IMR-90 (cell line): ENCODE results near the gene TMPRSS13. TPM values are rescaled to one million over a fixed set of nuclear protein-coding genes. Genes with fewer than 3 reads are reported as not detected.

Experiments
- ATAC-seq: fragments of 200-7000 bp; cut with Tn5 transposase; 2 replicates; pipeline ENCODE4 v1.9.1; 2020; ENCODE audit warnings: low read depth, mild to moderate bottlenecking, moderate library complexity
- BruUV-seq: library from RNA; stranded (reverse); fragments of 400-500 nt; replicated peaks from 2 replicates; lab custom pipeline; 2021; lab: Mats Ljungman, UMichigan
- CTCF ChIA-PET: fragments of 300-600 bp; formaldehyde crosslinking; extraction: SDS; loops from one replicate; lab custom pipeline; 2021; ENCODE audit warnings: antibody characterized with exemption; lab: Yijun Ruan, JAX
- POLR2A ChIA-PET: fragments of 300-600 bp; sonication (Branson Sonifier 250); formaldehyde crosslinking; loops from one replicate; lab custom pipeline; 2022; ENCODE audit warnings: antibody characterized with exemption; ENCODE audit not compliant: unreplicated experiment; lab: Charles Lee
- DNase-seq: peaks from one replicate; pipeline ENCODE4 v3.0.0; 2013
- H2AFZ ChIP-seq: replicated peaks from 2 replicates; pipeline ENCODE3; 2013; ENCODE audit warnings: low read length, mild to moderate bottlenecking; ENCODE audit not compliant: poor library complexity
- H2AK5ac ChIP-seq: 2 replicates; pipeline ENCODE4 v1.6.1; 2013; ENCODE audit warnings: low read depth, low read length, inconsistent platforms
- H2AK9ac ChIP-seq: replicated peaks from 2 replicates; pipeline ENCODE3; 2013; ENCODE audit warnings: mild to moderate bottlenecking, low read depth, low read length, moderate library complexity; ENCODE audit not compliant: poor library complexity
- H2BK120ac ChIP-seq: 2 replicates; pipeline ENCODE4 v1.6.1; 2013; ENCODE audit warnings: low read depth, low read length, inconsistent platforms
- H2BK15ac ChIP-seq: 3 replicates; pipeline ENCODE4 v1.6.1; 2013; ENCODE audit warnings: low read depth, low read length, inconsistent platforms
- H2BK20ac ChIP-seq: 2 replicates; pipeline ENCODE4 v1.6.1; 2013; ENCODE audit warnings: low read depth, mild to moderate bottlenecking, inconsistent platforms, low read length, moderate library complexity
- H2BK5ac ChIP-seq: 2 replicates; pipeline ENCODE4 v1.6.1; 2013; ENCODE audit warnings: mild to moderate bottlenecking, low read depth, low read length, inconsistent platforms; ENCODE audit not compliant: poor library complexity, severe bottlenecking
- H3K14ac ChIP-seq: replicated peaks from 2 replicates; pipeline ENCODE4 v1.6.1; 2013; ENCODE audit warnings: low read depth, low read length, inconsistent platforms
- H3K18ac ChIP-seq: 2 replicates; pipeline ENCODE4 v1.6.1; 2013; ENCODE audit warnings: low read depth, low read length, control low read depth
- H3K23ac ChIP-seq: 2 replicates; pipeline ENCODE4 v1.6.1; 2013; ENCODE audit warnings: low read depth, low read length, inconsistent platforms
- H3K27ac ChIP-seq: 2 replicates; pipeline ENCODE4 v1.5.1; 2013; ENCODE audit warnings: mild to moderate bottlenecking, control low read depth, low read length; ENCODE audit not compliant: insufficient read depth
- H3K27me3 ChIP-seq: 2 replicates; pipeline ENCODE4 v1.6.1; 2013; ENCODE audit warnings: low read length; ENCODE audit not compliant: control insufficient read depth, insufficient read depth
- H3K36me3 ChIP-seq: 2 replicates; pipeline ENCODE4 v1.6.1; 2013; ENCODE audit warnings: low read length, mixed read lengths; ENCODE audit not compliant: control insufficient read depth, insufficient read depth
- H3K4ac ChIP-seq: 2 replicates; pipeline ENCODE4 v1.6.1; 2013; ENCODE audit warnings: low read depth, low read length, inconsistent platforms
- H3K4me1 ChIP-seq: 2 replicates; pipeline ENCODE4 v1.6.1; 2013; ENCODE audit warnings: low read length, mixed read lengths; ENCODE audit not compliant: control insufficient read depth, insufficient read depth
- H3K4me2 ChIP-seq: 2 replicates; pipeline ENCODE4 v1.6.1; 2013; ENCODE audit warnings: low read depth, mild to moderate bottlenecking, control low read depth, low read length, moderate library complexity
- H3K4me3 ChIP-seq: 2 replicates; pipeline ENCODE4 v1.5.1; 2013; ENCODE audit warnings: low read depth, mild to moderate bottlenecking, control low read depth, low read length, moderate library complexity; ENCODE audit not compliant: insufficient read depth
- H3K56ac ChIP-seq: 2 replicates; pipeline ENCODE4 v1.6.1; 2013; ENCODE audit warnings: low read length, inconsistent platforms; ENCODE audit not compliant: insufficient read depth; ENCODE audit errors: extremely low read depth
- H3K79me1 ChIP-seq, 2 experiments: 2 replicates each; pipeline ENCODE4 v1.6.1; 2013; ENCODE audit warnings: low read length in 2 of 2, inconsistent platforms in 1 of 2, low read depth in 1 of 2
- H3K9ac ChIP-seq: 2 replicates; pipeline ENCODE4 v1.6.1; 2013; ENCODE audit warnings: low read depth, low read length, control low read depth
- H3K9me1 ChIP-seq: 2 replicates; pipeline ENCODE4 v1.6.1; 2013; ENCODE audit warnings: low read length, inconsistent platforms; ENCODE audit not compliant: insufficient read depth
- H3K9me3 ChIP-seq: 2 replicates; pipeline ENCODE4 v1.6.1; 2013; ENCODE audit warnings: low read length; ENCODE audit not compliant: control insufficient read depth, insufficient read depth
- H4K20me1 ChIP-seq: 2 replicates; pipeline ENCODE4 v1.6.1; 2013; ENCODE audit warnings: low read length, inconsistent platforms; ENCODE audit not compliant: insufficient read depth
- H4K5ac ChIP-seq: 2 replicates; pipeline ENCODE4 v1.6.1; 2013; ENCODE audit warnings: mild to moderate bottlenecking, low read depth, low read length, control low read depth
- H4K8ac ChIP-seq, 2 experiments: 2 replicates each; pipeline ENCODE4 v1.6.1; 2013; ENCODE audit warnings: low read depth in 2 of 2, low read length in 2 of 2, control low read depth in 1 of 2, inconsistent platforms in 1 of 2
- H4K91ac ChIP-seq: 2 replicates; pipeline ENCODE4 v1.6.1; 2013; ENCODE audit warnings: low read depth, low read length, inconsistent platforms; ENCODE audit not compliant: insufficient read depth
- BHLHE40 ChIP-seq: fragments of 150-350 bp; IDR thresholded peaks from 2 replicates; pipeline ENCODE4 v1.6.1; 2016; ENCODE audit warnings: mild to moderate bottlenecking, low read depth, low read length
- CTCF ChIP-seq: conservative IDR thresholded peaks from 2 replicates; pipeline ENCODE4 v1.5.1; 2012; ENCODE audit warnings: mild to moderate bottlenecking, low read depth, low read length, improper control_type of control experiment
- ELK1 ChIP-seq: fragments of 150-350 bp; IDR thresholded peaks from 2 replicates; pipeline ENCODE4 v1.6.1; 2016; ENCODE audit warnings: low read depth, mild to moderate bottlenecking, low read length, moderate library complexity, borderline replicate concordance
- MAFK ChIP-seq: IDR thresholded peaks from 2 replicates; pipeline ENCODE4 v1.6.1; 2012; ENCODE audit warnings: low read depth, low read length, improper control_type of control experiment
- MAZ ChIP-seq: IDR thresholded peaks from 2 replicates; pipeline ENCODE4 v1.6.1; 2012; ENCODE audit warnings: low read depth, mild to moderate bottlenecking, low read length, improper control_type of control experiment, moderate library complexity, borderline replicate concordance
- MXI1 ChIP-seq: IDR thresholded peaks from 2 replicates; pipeline ENCODE4 v1.6.1; 2012; ENCODE audit warnings: low read depth, mild to moderate bottlenecking, low read length, moderate library complexity, borderline replicate concordance
- NFE2L2 ChIP-seq: fragments of 150-350 bp; IDR thresholded peaks from 2 replicates; pipeline ENCODE4 v1.6.1; 2016; ENCODE audit warnings: low read depth, mild to moderate bottlenecking, low read length
- POLR2A ChIP-seq: IDR thresholded peaks from 2 replicates; pipeline ENCODE4 v1.6.1; 2012; ENCODE audit warnings: mild to moderate bottlenecking, low read depth, low read length
- RAD21 ChIP-seq: IDR thresholded peaks from 2 replicates; pipeline ENCODE4 v1.6.1; 2012; ENCODE audit warnings: low read length, improper control_type of control experiment
- RCOR1 ChIP-seq: IDR thresholded peaks from 2 replicates; pipeline ENCODE4 v1.6.1; 2012; ENCODE audit warnings: mild to moderate bottlenecking, low read length, improper control_type of control experiment; ENCODE audit not compliant: insufficient replicate concordance
- RFX5 ChIP-seq: IDR thresholded peaks from 2 replicates; pipeline ENCODE4 v1.8.0; 2012; ENCODE audit warnings: low read depth, mild to moderate bottlenecking, low read length, moderate library complexity
- USF2 ChIP-seq: fragments of 150-350 bp; IDR thresholded peaks from 2 replicates; pipeline ENCODE4 v1.6.1; 2017; ENCODE audit warnings: mild to moderate bottlenecking, antibody characterized with exemption, low read length, low read depth
- WGBS, 2 experiments: methylation state at CpG; one replicate each; pipeline versions ENCODE4 v1.1.5 to v1.1.7; 2013; ENCODE audit warnings: missing lambda C conversion rate in 2 of 2; ENCODE audit not compliant: insufficient read length in 1 of 2; ENCODE audit errors: extremely low coverage in 2 of 2; 5-methylcytosine and 5-hydroxymethylcytosine counted together
- dilution Hi-C: fragments of 300-500 bp; cut with HindIII; formaldehyde crosslinking; loops from one replicate; pipeline ENCODE4 v1.14.3; 2018; ENCODE audit warnings: low sequenced_read_pairs; ENCODE audit not compliant: unreplicated experiment
- in situ Hi-C: fragments of 300-500 bp; cut with MboI; formaldehyde crosslinking; loops from 3 replicates; pipeline ENCODE4 v1.14.3; 2019; ENCODE audit warnings: low sequenced_read_pairs, inconsistent platforms, mixed read lengths
- intact Hi-C: fragments of 100-400 bp; cut with micrococcal nuclease; formaldehyde crosslinking; loops from 2 replicates; pipeline ENCODE4 v1.10.0; 2022
- polyA plus RNA-seq, 3 experiments: library from polyadenylated mRNA; depleted of rRNA; stranded (reverse); fragments of >200 nt; gene quantifications; 2 replicates each; pipeline ENCODE4 v1.2.3, GENCODE V29; 2012; ENCODE audit warnings: low replicate concordance in 1 of 3
- total RNA-seq: library from RNA; depleted of rRNA; stranded (reverse); fragments of >200 nt; gene quantifications from 2 replicates; pipeline ENCODE4 v1.2.3, GENCODE V29; 2012

The TMPRSS13 gene
- total and polyA plus RNA-seq, 2 of the 4 experiments (the other 2 are of a cell fraction), result not detected

GRCh38 chr11:117917591-117918151, 11.5 kb downstream of the TMPRSS13 start:
- peaks cover 5% of the 10 kb centered on the region; the same call in 1 of the 2 replicates for H3K27me3 ChIP-seq
- no peak overlapping the region for H3K56ac ChIP-seq
- H3K36me3 ChIP-seq, result no peaks in the 10 kb centered on the region
- in situ Hi-C loops (no loop called here), intact Hi-C loops (no loop called here), dilution Hi-C loops (no loop called here)
- no peak overlapping the region for H3K27ac ChIP-seq
- no CpG with 5 or more reads among the region's 5 CpGs for WGBS, 2 experiments
- no peaks in the 10 kb centered on the region for H3K9me3 ChIP-seq
- H4K5ac ChIP-seq, result no peak overlapping the region
- POLR2A ChIA-PET, result no interaction called here
- TF ChIP-seq RAD21, result no peak
- no peak for TF ChIP-seq MAFK
- no peak for TF ChIP-seq POLR2A
- TF ChIP-seq USF2, result no peak
- no peak for TF ChIP-seq MAZ
- TF ChIP-seq RFX5, result no peak
- TF ChIP-seq CTCF, result no peak
- TF ChIP-seq RCOR1, result no peak
- no peak for TF ChIP-seq BHLHE40
- TF ChIP-seq ELK1, result no peak
- no peak for TF ChIP-seq NFE2L2
- no peak for TF ChIP-seq MXI1
- H3K4me3 ChIP-seq, result no peak overlapping the region
- H2AK5ac ChIP-seq, result no peak overlapping the region
- H4K91ac ChIP-seq, result no peak overlapping the region
- no peaks in the 10 kb centered on the region for H3K9me1 ChIP-seq
- no peak for ATAC-seq
- no peaks in the 10 kb centered on the region for H4K20me1 ChIP-seq
- no peak overlapping the region for H3K4me2 ChIP-seq
- no peak overlapping the region for H4K8ac ChIP-seq
- no peak overlapping the region for H3K4ac ChIP-seq
- CTCF ChIA-PET, result no interaction called here
- no peak overlapping the region for H2BK15ac ChIP-seq
- no peak overlapping the region for H2BK5ac ChIP-seq
- H3K9ac ChIP-seq, result no peak overlapping the region
- no peaks in the 10 kb centered on the region for H3K4me1 ChIP-seq
- H3K79me1 ChIP-seq, result no peaks in the 10 kb centered on the region
- no peak overlapping the region for H3K14ac ChIP-seq
- no peak overlapping the region for H2AK9ac ChIP-seq
- no peak overlapping the region for H3K23ac ChIP-seq
- H3K18ac ChIP-seq, result no peak overlapping the region
- no peak overlapping the region for H2AFZ ChIP-seq
- no TSS peak for BruUV-seq
- H2BK20ac ChIP-seq, result no peak overlapping the region
- DNase-seq, result no peak
- no peak overlapping the region for H2BK120ac ChIP-seq
